PC-3 (cell line): Measurements from ENCODE around the gene COL9A2.

Experiments
- CTCF ChIP-seq: fragments of 300-600 bp; sonication (generic); conservative IDR thresholded peaks from 2 replicates; pipeline ENCODE4 v1.5.1; 2017; ENCODE audit warnings: antibody characterized with exemption, low read depth, mild to moderate bottlenecking, low read length
- EZH2phosphoT487 ChIP-seq: fragments of 300-600 bp; sonication (generic); IDR thresholded peaks from 2 replicates; pipeline ENCODE4 v1.6.1; 2018; ENCODE audit warnings: mild to moderate bottlenecking, antibody characterized with exemption, low read length, borderline replicate concordance

DNA sequence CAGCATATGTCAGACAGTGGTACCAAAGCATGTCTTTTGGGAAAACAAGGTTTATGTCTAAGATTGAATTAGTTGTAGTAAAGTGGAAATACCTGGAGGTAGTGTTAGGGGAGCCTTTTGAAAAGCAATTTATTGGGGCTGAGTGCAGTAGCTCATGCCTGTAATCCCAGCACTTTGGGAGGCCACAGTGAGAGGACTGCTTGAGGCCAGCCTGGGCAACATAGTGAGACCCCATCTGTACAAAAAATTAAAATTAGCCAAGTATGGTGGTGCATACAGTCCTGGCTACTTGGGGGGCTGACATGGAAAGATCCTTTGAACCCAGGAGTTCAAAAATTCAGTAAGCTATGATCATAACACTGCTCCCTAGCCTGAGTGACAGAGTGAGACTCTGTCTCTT lies 51.8 kb downstream of the COL9A2 start:
- TF ChIP-seq CTCF (no peak), EZH2phosphoT487 (no peak)
